GM18868 (cell line): ENCODE data around the gene EIF5A.

Experiments used
- ATAC-seq: cut with Tn5 transposase; IDR thresholded peaks from one replicate; pipeline ENCODE4 v1.9.1; 2021; ENCODE audit warnings: mild to moderate bottlenecking, moderate library complexity; ENCODE audit not compliant: unreplicated experiment

Gene EIF5A

GRCh38 chr17:7284911-7285310 is 22.5 kb upstream of the EIF5A start:
- ATAC-seq = no peak

GRCh38 chr17:7285679-7286078 is 21.7 kb upstream of the EIF5A start:
- ATAC-seq = no peak

DNA sequence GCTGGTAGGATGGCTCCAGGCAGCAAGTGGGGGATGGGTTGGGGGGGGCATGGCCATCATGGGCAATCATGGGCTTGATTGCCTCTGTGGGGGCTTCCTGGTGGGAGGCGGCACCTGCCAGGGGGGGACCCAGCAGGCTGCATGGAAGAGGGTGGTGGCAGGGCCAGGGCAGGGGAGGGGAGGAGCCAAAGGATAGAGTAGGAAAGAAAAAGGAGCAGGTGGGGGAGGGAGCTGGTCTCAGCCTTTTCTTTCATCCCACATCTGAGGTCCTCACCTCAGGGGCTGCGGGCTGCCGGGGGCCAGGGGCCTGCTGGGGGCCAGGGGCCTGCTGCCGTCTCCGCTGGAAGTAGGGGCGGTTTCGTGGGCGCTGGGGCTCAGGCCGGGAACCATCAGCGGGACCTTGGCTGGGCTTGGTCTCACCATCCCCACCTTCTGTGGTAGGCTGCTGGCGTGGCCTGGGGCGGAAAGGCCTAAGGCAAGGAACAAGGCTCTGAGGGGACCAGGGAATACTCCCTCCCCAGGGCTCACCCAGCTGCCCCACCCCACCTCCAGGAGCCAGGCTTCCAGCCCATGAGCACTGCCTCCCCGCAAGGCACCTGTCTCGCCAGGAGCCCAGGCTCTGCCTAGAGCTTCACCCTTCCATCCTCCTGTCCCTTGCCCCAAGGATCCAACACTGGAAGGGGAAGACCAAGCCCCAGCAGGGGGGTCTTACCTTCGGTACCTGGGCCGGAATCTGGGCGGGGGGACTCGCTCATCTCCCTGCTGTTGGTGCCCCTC is 18.0 kb upstream of the EIF5A start:
- ATAC-seq = no peak

GRCh38 chr17:7290166-7290565 is 17.3 kb upstream of the EIF5A start:
- no peak for ATAC-seq

GRCh38 chr17:7290685-7291084 is 16.7 kb upstream of the EIF5A start:
- ATAC-seq = no peak

DNA sequence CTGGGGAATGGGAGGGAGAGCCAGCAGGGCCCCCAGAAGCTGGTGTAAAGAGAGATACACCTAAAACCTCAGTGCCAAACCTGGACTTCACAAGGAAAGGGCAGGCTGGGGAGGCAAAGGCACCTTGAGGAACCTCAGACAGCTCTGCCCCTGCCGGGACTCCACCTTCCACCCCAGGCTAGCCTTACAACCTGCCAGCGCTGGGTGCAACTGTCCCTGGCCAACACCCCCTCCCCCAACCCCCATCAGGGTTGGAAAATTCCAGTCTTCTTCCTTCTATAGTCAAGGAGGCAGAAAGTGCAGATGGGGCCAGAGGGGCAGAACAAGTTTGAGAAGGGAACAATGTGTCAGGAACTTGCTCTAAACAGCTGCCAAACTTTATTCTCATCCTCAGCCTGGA is 15.2 kb upstream of the EIF5A start:
- ATAC-seq = no peak

GRCh38 chr17:7292729-7293128 is 14.7 kb upstream of the EIF5A start:
- no peak for ATAC-seq

DNA sequence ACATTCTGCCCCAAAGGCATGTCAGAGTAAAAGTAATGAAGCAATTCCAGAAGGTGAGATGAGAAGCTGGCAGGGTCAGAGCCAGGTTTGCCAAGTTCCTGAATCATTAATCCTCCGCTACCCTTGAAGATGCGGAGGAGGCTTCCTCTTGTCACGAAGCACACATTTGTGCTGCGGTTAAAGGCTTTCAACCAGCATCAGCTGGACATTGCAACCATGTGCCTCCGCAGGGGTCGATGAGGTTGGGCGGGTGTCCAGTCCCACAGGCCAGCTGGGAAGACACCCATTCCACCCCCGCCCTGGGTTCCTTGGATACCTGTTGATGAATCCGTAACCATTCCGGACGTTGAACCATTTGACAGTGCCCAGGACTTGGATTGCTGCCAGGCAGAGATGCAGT is 14.3 kb upstream of the EIF5A start:
- no peak for ATAC-seq

GRCh38 chr17:7293816-7294613 is 13.4 kb upstream of the EIF5A start:
- no peak for ATAC-seq

GRCh38 chr17:7294614-7295153 is 12.7 kb upstream of the EIF5A start, which contains the start of gene YBX2:
YBX2 (minus strand) TSS chr17:7294639; CDS start chr17:7294500, 139 bp downstream.
- ATAC-seq = no peak

- ATAC-seq = no peak
These were observed 11.9 kb upstream of the EIF5A start for GRCh38 chr17:7295230-7296180.

DNA sequence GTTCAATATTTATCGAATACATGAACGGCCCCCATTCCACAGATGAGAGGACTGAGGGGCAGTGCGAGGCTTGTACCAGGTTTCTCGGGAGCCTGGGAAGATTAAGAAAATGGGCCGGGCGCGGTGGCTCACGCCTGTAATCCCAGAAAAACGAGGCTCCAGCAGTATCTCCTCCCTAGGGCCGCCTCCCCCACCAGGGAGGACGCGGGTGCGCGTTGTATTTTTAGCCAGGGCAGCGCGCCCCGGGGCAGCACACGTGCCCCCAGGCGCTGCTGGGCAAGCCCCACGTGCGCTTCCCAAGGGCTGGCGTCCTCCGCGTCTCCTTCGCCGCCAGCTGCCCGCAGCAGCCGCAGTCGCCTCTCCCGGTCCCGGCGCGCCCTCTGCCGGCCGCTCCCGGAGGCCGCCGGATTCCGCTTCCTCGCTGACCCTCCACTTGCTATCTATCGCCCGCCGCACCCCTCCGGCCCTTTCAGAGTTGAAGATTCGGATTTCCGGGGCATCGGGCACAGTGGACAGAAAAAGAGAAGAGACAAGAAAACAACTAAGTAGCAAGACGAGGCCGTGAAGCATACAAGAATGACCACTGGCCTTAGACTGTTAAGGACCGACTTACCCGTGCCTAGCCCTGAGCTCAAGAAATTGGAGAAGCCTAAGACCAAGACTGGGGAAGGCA is 11.1 kb upstream of the EIF5A start:
- no peak for ATAC-seq

DNA sequence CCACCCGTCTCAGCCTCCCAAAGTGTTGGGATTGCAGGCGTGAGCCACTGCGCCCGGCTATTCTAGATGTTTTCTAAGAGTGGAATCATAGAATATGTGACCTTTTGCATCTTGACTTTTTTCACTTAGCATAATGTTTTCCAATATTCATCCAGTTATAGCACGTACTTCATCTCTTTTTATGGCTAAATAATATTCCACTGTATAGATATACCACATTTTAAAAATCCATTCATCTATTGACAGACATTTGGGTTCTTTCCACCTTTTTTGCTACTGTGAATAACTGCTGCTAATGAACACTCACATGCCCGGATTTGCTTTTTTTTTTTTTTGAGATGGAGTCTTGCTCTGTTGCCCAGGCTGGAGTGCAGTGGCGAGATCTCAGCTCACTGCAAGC is 3.2 kb upstream of the EIF5A start:
- no peak for ATAC-seq

DNA sequence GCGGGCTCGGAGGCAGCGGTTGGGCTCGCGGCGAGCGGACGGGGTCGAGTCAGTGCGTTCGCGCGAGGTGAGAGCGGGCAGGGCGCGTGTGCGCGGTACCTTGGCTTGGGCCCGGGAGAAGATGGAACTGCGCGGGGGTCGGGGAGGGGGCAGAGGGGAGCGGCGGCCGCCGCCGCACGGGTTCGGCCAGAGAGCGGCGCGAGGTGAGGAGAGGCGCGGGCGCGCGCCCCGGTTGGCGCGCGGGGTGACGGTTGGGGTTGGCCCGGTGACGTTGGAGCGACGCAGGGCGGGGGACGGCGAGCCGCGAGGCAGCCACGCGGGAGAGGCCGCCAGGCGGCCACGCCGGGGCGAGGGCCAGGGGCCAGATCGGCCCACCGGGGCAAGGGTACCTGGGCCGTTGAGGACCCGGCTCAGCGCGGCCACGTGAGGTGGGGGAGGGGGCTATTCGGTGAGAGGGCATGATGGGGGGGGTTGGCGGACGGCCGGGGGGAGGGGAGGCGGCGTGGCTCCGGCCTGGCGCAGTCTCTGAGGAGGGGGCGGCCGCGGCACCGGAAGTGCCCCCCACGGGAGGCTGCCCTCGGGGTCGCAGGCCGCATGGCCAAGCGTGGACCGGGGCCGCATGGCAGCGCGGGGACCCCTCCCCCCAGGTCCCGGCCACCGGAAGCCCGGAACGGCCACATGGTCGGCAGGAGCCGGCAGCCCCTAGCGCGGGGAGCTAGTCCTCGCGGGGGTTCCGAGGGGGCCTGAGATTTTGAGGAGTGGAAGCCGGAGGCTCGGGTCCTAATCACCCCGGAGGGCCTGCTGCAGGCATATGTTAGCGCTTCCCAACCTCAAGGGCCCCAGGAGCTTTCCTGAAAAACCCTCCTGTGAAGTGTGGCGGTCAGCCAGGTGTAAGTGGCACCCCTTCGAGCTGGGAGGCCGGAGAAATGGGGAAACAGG is 527 bp downstream of the EIF5A start:
- ATAC-seq = no peak

DNA sequence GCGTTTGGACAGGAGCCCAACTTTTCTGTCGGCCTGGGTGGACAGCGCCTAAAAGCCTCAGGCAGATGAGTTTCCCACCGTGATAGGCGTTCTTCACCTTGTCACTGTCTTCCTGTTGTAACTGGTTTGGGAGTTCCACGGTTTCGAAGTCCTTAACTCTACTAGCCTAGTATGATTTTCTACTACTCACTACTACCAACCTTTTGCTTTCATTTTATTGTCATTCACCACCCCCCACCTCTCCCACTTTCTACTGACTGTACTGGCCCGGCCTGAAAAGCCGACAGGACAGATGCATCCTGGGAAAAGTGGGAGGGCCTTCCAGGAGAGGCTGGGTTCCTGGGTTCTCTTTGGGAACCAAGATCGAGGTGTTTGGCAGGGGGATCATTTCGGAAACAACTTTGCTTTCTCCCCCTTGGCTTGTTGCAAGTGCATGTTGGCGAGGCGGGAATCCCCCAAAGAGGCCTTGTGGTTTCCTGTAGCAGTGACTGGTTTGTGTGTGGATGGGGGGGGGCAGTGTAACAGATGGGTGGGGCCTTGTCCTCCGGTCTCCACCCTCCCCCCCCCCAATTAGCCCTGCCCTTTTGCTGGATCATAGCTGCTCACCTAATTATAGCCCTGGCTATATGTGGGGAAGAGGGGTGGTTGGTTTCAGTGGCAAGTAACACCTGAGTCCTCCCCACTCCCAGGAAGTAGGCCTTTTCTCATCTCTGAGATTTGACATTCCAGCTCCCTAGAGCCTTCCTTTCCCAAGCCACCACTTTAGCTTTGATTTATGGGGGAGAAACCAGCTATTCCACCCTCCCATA is 1.4 kb downstream of the EIF5A start:
- no peak for ATAC-seq

GRCh38 chr17:7309628-7310027 is 2.2 kb downstream of the EIF5A start:
- ATAC-seq = no peak

DNA sequence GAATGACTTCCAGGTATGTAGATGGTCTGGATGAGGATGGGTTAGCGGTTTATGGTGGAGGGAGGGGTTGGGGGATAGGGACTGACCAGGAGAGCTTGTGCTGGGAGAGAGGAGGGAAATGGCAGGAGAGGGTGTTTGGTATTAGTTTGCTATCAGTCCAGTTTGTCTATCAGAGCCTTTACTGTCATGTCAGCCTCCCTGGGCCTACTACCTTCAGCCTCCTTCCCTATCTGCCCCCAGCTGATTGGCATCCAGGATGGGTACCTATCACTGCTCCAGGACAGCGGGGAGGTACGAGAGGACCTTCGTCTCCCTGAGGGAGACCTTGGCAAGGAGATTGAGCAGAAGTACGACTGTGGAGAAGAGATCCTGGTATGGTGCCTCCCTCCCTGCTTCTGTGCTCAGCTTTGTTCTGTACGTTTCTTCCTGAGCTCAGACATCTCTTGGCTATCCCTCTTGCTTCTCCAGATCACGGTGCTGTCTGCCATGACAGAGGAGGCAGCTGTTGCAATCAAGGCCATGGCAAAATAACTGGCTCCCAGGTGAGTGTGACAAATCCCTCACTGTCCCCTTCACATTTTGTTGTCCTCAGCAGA is 3.8 kb downstream of the EIF5A start:
- ATAC-seq = no peak
